H1 (cell line): ENCODE measurements around the gene RPUSD3.

Experiments used
- CTCF ChIP-seq, 3 experiments: IDR thresholded peaks; 1 replicate in 2 of 3; 2 replicates in 1 of 3; pipeline versions ENCODE4 v1.5.1 to v1.6.1; 2011; ENCODE audit warnings: low read length in 3 of 3, mild to moderate bottlenecking in 3 of 3, inconsistent platforms in 2 of 3, low read depth in 1 of 3, moderate library complexity in 1 of 3; ENCODE audit not compliant: insufficient read depth in 1 of 3; ENCODE audit errors: control extremely low read depth in 1 of 3
- NRF1 ChIP-seq: IDR thresholded peaks from 2 replicates; pipeline ENCODE4 v1.6.1; 2011; ENCODE audit warnings: mild to moderate bottlenecking, low read depth, low read length, improper control_type of control experiment
- POLR2A ChIP-seq, 2 experiments: IDR thresholded peaks; 1 replicate in 1 of 2; 2 replicates in 1 of 2; pipeline ENCODE4 v1.6.1; 2011; ENCODE audit warnings: low read depth in 2 of 2, low read length in 2 of 2, mild to moderate bottlenecking in 2 of 2; ENCODE audit errors: control extremely low read depth in 1 of 2
- POLR2AphosphoS5 ChIP-seq: IDR thresholded peaks from 2 replicates; pipeline ENCODE4 v1.6.1; 2011; ENCODE audit warnings: low read depth, low read length
- POU5F1 ChIP-seq: IDR thresholded peaks from 2 replicates; pipeline ENCODE4 v1.6.1; 2011; ENCODE audit warnings: low read depth, mild to moderate bottlenecking, low read length, moderate library complexity
- SIRT6 ChIP-seq: IDR thresholded peaks from one replicate; pipeline ENCODE4 v1.7.1; 2012; ENCODE audit warnings: low read length, inconsistent platforms
- SUZ12 ChIP-seq: fragments of 200-600 bp; sonication (generic); IDR thresholded peaks from 2 replicates; pipeline ENCODE4 v1.6.1; 2012; ENCODE audit warnings: mild to moderate bottlenecking, inconsistent platforms, low read length, moderate library complexity, mixed read lengths

DNA sequence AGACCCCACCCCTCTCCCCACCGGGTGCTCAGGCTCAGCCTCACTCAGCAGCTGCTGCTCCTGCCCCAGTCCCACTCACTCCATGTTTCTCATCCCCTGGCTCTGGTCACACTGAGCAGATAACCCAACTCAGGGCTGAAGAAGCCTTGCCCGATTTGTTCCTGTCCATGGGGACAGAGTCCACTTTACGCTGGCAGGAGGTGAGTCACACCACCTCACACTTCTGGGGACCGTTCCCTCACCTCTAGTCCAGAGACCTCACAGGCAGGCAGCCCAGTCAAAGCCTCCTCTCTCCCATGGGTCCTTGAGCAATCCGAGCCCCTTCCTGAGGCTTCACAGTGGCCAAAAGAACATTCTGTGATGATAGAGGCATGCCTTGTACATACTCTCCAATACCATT lies 34.9 kb upstream of the RPUSD3 start:
- no peak for TF ChIP-seq SUZ12
- TF ChIP-seq CTCF (IDR thresholded peaks at IDR 0.05; ENCODE audit: control extremely low read depth in 1 of 3, insufficient read depth in 1 of 3, low read depth in 1 of 3, low read length in 3 of 3) = no peak
- no peak for TF ChIP-seq POLR2AphosphoS5
- no peak for TF ChIP-seq SIRT6
- no peak for TF ChIP-seq NRF1
- TF ChIP-seq POLR2A (IDR thresholded peaks at IDR 0.05; ENCODE audit: control extremely low read depth in 1 of 2, low read depth in 2 of 2, low read length in 2 of 2) = no peak
- no peak for TF ChIP-seq POU5F1
